GM19463 (cell line): Measurements from ENCODE around the gene MAD2L1BP.

Source experiments
- ATAC-seq: cut with Tn5 transposase; IDR thresholded peaks from one replicate; pipeline ENCODE4 v1.9.1; 2021; ENCODE audit warnings: mild to moderate bottlenecking, moderate library complexity; ENCODE audit not compliant: unreplicated experiment

Gene MAD2L1BP

GRCh38 chr6:43665376-43665775 lies 29.7 kb downstream of the MAD2L1BP start:
- no peak for ATAC-seq

GRCh38 chr6:43666196-43666920 lies 30.7 kb downstream of the MAD2L1BP start:
- ATAC-seq, result no peak

GRCh38 chr6:43667245-43668150 lies 31.9 kb downstream of the MAD2L1BP start:
- ATAC-seq, result no peak

GRCh38 chr6:43668151-43669028 lies 32.8 kb downstream of the MAD2L1BP start:
- peak; percentile 54 for ATAC-seq

GRCh38 chr6:43669050-43669921 lies 33.6 kb downstream of the MAD2L1BP start:
- no peak for ATAC-seq

GRCh38 chr6:43669922-43670622 lies 34.4 kb downstream of the MAD2L1BP start:
- no peak for ATAC-seq

GRCh38 chr6:43670623-43670986 lies 35.0 kb downstream of the MAD2L1BP start:
- ATAC-seq, result no peak

GRCh38 chr6:43671011-43671800 lies 35.6 kb downstream of the MAD2L1BP start:
- ATAC-seq, result no peak

GRCh38 chr6:43671801-43672690 lies 36.4 kb downstream of the MAD2L1BP start:
- no peak for ATAC-seq

GRCh38 chr6:43673444-43674084 lies 37.9 kb downstream of the MAD2L1BP start:
- ATAC-seq, result no peak

- no peak for ATAC-seq
Measured at GRCh38 chr6:43674291-43674690, 38.7 kb downstream of the MAD2L1BP start.

GRCh38 chr6:43674921-43675320 lies 39.3 kb downstream of the MAD2L1BP start:
- no peak for ATAC-seq

- no peak for ATAC-seq
Measured at GRCh38 chr6:43676962-43677606, 41.4 kb downstream of the MAD2L1BP start.

- no peak for ATAC-seq
Measured at GRCh38 chr6:43677759-43678158, 42.1 kb downstream of the MAD2L1BP start.

- no peak for ATAC-seq
Measured at GRCh38 chr6:43678341-43678740, 42.7 kb downstream of the MAD2L1BP start.

- no peak for ATAC-seq
Measured at GRCh38 chr6:43679057-43679456, 43.4 kb downstream of the MAD2L1BP start.
